Astrocyte (in vitro differentiated cells and primary cell): ENCODE results near the gene PHF19.

ENCODE experiments used
- EZH2 ChIP-seq: IDR thresholded peaks from 2 replicates; pipeline ENCODE4 v1.6.1; 2012; ENCODE audit warnings: mild to moderate bottlenecking, low read length, inconsistent platforms; ENCODE audit not compliant: insufficient read depth
- TF ChIP-seq, protein P1 (sequence below): IDR thresholded peaks from 2 replicates; pipeline ENCODE4 v1.5.1; 2011; ENCODE audit warnings: low read depth, mild to moderate bottlenecking, inconsistent platforms, low read length, moderate library complexity; ENCODE audit not compliant: insufficient read depth

DNA sequence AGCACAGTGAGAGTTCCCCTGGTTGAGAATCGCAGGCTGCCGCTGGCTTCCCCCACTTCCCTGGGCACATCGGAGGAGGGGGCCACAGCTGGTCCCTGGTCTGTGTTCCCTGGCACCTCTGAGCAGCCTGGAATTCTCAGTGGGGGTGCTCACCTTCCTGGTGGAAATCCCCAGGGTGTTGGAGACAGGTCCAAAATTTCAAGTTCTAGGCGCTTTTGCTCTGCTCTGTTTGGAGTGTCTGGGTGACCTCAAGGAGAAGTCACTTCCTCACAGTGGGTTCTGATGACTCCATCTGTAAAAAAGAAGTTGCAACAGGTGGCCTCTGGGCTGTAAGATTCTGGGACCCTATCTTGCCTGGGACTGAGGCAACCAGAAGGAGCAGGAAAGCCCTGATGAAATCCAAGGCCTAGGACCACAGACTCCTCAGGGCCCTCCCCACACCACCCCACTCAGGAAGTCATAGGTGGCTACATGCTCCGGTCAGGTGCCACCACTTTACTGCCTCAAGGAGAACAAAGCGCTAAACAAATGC lies 49.5 kb upstream of the PHF19 start, which contains the start of gene TRAF1:
- TF ChIP-seq EZH2 = no peak
- TF ChIP-seq, protein P1, sequence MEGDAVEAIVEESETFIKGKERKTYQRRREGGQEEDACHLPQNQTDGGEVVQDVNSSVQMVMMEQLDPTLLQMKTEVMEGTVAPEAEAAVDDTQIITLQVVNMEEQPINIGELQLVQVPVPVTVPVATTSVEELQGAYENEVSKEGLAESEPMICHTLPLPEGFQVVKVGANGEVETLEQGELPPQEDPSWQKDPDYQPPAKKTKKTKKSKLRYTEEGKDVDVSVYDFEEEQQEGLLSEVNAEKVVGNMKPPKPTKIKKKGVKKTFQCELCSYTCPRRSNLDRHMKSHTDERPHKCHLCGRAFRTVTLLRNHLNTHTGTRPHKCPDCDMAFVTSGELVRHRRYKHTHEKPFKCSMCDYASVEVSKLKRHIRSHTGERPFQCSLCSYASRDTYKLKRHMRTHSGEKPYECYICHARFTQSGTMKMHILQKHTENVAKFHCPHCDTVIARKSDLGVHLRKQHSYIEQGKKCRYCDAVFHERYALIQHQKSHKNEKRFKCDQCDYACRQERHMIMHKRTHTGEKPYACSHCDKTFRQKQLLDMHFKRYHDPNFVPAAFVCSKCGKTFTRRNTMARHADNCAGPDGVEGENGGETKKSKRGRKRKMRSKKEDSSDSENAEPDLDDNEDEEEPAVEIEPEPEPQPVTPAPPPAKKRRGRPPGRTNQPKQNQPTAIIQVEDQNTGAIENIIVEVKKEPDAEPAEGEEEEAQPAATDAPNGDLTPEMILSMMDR = no peak
